Adipocyte (in vitro differentiated cells): ENCODE data around the gene PSMD6.

Experiments used
- DNase-seq: peaks from one replicate; pipeline ENCODE4 v3.0.0-alpha.2; 2015; ENCODE audit warnings: low read depth
- H3K27me3 ChIP-seq: replicated peaks from 2 replicates; pipeline ENCODE4 v1.7.0; 2013; ENCODE audit warnings: mild to moderate bottlenecking, low read length, moderate library complexity; ENCODE audit not compliant: control insufficient read depth, insufficient read depth
- H3K36me3 ChIP-seq: 2 replicates; pipeline ENCODE4 v1.7.0; 2013; ENCODE audit warnings: low read length, mild to moderate bottlenecking, moderate library complexity; ENCODE audit not compliant: control insufficient read depth, insufficient read depth, severe bottlenecking
- H3K4me1 ChIP-seq: 2 replicates; pipeline ENCODE4 v1.7.0; 2013; ENCODE audit warnings: mild to moderate bottlenecking, low read length, moderate library complexity; ENCODE audit not compliant: control insufficient read depth, insufficient read depth
- H3K4me3 ChIP-seq: 2 replicates; pipeline ENCODE4 v1.7.0; 2013; ENCODE audit warnings: mild to moderate bottlenecking, low read length, moderate library complexity
- H3K9ac ChIP-seq: 2 replicates; pipeline ENCODE4 v1.7.0; 2013; ENCODE audit warnings: mild to moderate bottlenecking, low read length, moderate library complexity
- H3K9me3 ChIP-seq: 2 replicates; pipeline ENCODE4 v1.7.0; 2013; ENCODE audit warnings: mild to moderate bottlenecking, low read length, moderate library complexity; ENCODE audit not compliant: control insufficient read depth

The PSMD6 gene

DNA sequence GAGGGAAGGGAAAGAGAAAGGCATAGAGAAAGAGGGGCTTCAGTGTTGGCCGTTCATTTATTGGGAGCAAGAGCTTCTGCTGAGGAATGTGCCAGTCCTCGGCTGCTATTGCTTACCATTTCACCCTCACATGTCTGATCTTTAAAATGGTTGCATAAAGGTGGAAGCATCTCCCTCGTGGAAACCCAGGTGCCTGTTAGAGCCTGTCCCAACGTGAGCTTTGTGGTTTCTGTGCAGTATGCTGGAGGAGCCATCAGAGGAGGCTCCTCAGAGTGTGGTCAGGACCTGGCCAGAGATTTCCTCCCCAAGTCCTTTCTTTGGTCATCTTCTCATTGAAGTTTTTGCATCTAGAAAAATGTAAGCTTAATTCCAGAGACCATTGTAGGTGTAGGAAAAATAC lies 34.4 kb downstream of the PSMD6 start:
- Histone ChIP-seq H3K9me3 (no peaks in the 10 kb centered on the region), H3K27me3 (no peaks in the 10 kb centered on the region), H3K9ac (no peak overlapping the region), H3K4me1 (no peaks in the 10 kb centered on the region), H3K36me3 (peaks cover 75% of the 10 kb centered on the region), H3K4me3 (no peak overlapping the region)
- DNase-seq = no peak

DNA sequence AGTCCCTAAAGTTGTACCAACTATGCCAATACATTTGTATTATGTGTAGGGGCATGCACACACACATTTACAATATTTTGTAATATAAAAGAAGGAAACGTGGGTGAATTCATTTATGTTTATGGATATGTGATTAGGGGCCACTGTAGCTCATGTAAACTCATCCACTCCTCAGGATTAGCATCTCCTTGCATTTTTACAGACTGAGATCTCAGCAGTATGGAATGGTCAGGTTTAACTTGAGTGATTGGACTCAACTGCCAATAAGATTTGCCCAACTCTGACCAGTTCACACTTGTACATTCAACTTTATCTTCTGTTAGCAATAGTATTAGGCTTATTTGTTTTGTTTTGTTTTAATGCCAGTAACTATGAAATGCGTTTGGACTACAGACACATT lies 36.5 kb downstream of the PSMD6 start:
- H3K27me3 ChIP-seq = no peaks in the 10 kb centered on the region

GRCh38 chr3:63986146-63986545 lies 37.1 kb downstream of the PSMD6 start:
- Histone ChIP-seq H3K36me3 (peaks cover 81% of the 10 kb centered on the region), H3K4me1 (no peaks in the 10 kb centered on the region), H3K9ac (no peak overlapping the region), H3K4me3 (no peak overlapping the region), H3K27me3 (no peaks in the 10 kb centered on the region), H3K9me3 (no peaks in the 10 kb centered on the region)
- DNase-seq = peak; percentile 71

More for the DNA sequence above, 36.5 kb downstream of the PSMD6 start:
- no peak overlapping the region for H3K9ac ChIP-seq
- H3K36me3 ChIP-seq = peaks cover 81% of the 10 kb centered on the region
- H3K4me3 ChIP-seq = no peak overlapping the region
- no peaks in the 10 kb centered on the region for H3K4me1 ChIP-seq
- no peaks in the 10 kb centered on the region for H3K9me3 ChIP-seq
- no peak for DNase-seq

DNA sequence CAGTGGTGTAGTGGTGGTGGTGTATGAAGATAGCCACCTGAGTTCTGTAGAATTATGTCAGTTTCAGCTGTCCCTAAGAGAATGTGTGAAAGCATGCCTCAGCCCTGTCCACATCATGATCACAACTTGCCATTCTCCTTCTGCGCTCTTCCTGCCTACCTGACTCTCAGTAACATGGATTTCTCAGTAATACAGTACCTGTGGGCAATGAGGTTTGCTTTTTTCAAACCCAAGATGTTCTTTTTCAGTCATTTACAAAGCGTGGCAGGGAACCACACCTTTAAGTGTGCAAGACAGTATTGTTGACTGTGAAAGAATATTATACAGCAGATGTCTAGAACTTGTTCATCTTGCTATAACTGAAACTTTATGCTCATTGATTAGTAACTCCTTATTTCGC lies 38.9 kb downstream of the PSMD6 start:
- H3K36me3 ChIP-seq = peaks cover 78% of the 10 kb centered on the region
- no peak overlapping the region for H3K4me3 ChIP-seq
- no peak for DNase-seq
- H3K4me1 ChIP-seq = no peaks in the 10 kb centered on the region
- no peaks in the 10 kb centered on the region for H3K9me3 ChIP-seq
- H3K9ac ChIP-seq = no peak overlapping the region
- H3K27me3 ChIP-seq = no peaks in the 10 kb centered on the region

DNA sequence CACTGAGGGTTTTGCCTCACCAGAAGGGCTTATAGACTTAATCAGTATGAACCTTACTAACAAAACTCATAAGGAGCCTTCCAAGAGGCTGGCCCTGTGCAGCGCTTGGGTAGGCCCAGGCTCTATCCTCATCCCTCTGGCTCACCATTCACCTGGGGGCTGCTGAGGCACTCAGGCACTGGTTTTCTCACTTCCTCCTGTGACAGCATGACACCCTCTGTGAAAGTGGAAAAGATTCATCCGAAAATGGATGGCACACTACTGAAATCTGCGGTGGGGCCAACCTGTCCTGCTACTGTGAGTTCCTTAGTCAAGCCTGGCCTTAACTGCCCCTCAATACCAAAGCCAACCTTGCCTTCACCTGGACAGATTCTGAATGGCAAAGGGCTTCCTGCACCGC lies 41.3 kb downstream of the PSMD6 start:
- no peak overlapping the region for H3K9ac ChIP-seq
- H3K4me3 ChIP-seq = no peak overlapping the region
- H3K36me3 ChIP-seq = peaks cover 61% of the 10 kb centered on the region
- H3K4me1 ChIP-seq = peaks cover 14% of the 10 kb centered on the region
- H3K9me3 ChIP-seq = no peaks in the 10 kb centered on the region
- H3K27me3 ChIP-seq = no peaks in the 10 kb centered on the region
- DNase-seq = no peak

DNA sequence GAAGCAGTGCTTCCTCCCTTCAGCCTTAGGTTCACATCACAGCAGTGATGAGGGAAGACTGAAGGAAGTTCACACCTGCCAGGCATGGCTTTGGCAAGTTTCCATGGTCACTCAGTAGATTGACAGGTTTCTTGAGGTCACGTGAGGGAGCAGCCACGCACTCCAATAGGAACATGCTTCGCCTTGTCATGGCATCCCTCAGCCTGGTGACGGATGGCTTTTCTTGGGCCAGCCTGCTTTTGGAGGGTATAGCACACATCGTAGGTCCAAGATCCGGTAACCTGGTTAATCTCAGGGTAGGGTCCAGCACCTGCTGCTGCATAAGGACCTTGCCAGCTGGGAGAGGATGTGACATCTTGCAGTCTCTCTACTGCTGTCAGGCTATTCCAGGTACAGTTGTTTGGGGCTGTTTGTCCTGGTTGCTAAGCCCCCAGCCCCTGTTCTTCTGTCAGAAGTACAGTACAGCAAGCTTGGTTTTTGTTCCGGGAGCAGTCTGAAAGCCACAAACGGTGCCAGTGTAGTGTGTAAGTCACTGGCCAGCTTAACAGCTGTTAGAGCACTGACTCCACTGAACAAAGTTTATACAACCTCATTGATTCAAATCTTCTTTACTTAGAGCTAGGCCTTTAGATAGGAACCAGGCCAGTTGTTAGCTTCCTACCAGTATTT lies 42.3 kb downstream of the PSMD6 start:
- Histone ChIP-seq H3K9me3 (no peaks in the 10 kb centered on the region), H3K36me3 (peaks cover 56% of the 10 kb centered on the region), H3K27me3 (no peaks in the 10 kb centered on the region), H3K9ac (no peak overlapping the region), H3K4me1 (peaks cover 23% of the 10 kb centered on the region), H3K4me3 (no peak overlapping the region)
- no peak for DNase-seq

- no peak for DNase-seq
- peaks cover 32% of the 10 kb centered on the region for H3K4me1 ChIP-seq
- no peak overlapping the region for H3K9ac ChIP-seq
- peaks cover 51% of the 10 kb centered on the region for H3K36me3 ChIP-seq
- H3K9me3 ChIP-seq = no peaks in the 10 kb centered on the region
- no peaks in the 10 kb centered on the region for H3K27me3 ChIP-seq
- H3K4me3 ChIP-seq = no peak overlapping the region
Measured at GRCh38 chr3:63980019-63980418, 43.3 kb downstream of the PSMD6 start.

GRCh38 chr3:63979093-63979885 lies 44.0 kb downstream of the PSMD6 start:
- no peak for DNase-seq
- H3K9me3 ChIP-seq = no peaks in the 10 kb centered on the region
- H3K27me3 ChIP-seq = no peaks in the 10 kb centered on the region
- H3K9ac ChIP-seq = no peak overlapping the region
- peaks cover 46% of the 10 kb centered on the region for H3K36me3 ChIP-seq
- peaks cover 34% of the 10 kb centered on the region for H3K4me1 ChIP-seq
- H3K4me3 ChIP-seq = no peak overlapping the region

- H3K9ac ChIP-seq = no peak overlapping the region
- no peak overlapping the region for H3K4me3 ChIP-seq
- no peaks in the 10 kb centered on the region for H3K27me3 ChIP-seq
- no peaks in the 10 kb centered on the region for H3K9me3 ChIP-seq
- H3K36me3 ChIP-seq = peaks cover 44% of the 10 kb centered on the region
- no peak for DNase-seq
- H3K4me1 ChIP-seq = peaks cover 37% of the 10 kb centered on the region
Measured at GRCh38 chr3:63977893-63978292, 45.4 kb downstream of the PSMD6 start.

- Histone ChIP-seq H3K4me3 (peak overlapping the region; percentile 70), H3K27me3 (no peaks in the 10 kb centered on the region), H3K4me1 (peaks cover 47% of the 10 kb centered on the region), H3K9me3 (no peaks in the 10 kb centered on the region), H3K36me3 (peaks cover 34% of the 10 kb centered on the region), H3K9ac (peak overlapping the region; percentile 69)
- no peak for DNase-seq
Measured at GRCh38 chr3:63976872-63977200, 46.5 kb downstream of the PSMD6 start.

DNA sequence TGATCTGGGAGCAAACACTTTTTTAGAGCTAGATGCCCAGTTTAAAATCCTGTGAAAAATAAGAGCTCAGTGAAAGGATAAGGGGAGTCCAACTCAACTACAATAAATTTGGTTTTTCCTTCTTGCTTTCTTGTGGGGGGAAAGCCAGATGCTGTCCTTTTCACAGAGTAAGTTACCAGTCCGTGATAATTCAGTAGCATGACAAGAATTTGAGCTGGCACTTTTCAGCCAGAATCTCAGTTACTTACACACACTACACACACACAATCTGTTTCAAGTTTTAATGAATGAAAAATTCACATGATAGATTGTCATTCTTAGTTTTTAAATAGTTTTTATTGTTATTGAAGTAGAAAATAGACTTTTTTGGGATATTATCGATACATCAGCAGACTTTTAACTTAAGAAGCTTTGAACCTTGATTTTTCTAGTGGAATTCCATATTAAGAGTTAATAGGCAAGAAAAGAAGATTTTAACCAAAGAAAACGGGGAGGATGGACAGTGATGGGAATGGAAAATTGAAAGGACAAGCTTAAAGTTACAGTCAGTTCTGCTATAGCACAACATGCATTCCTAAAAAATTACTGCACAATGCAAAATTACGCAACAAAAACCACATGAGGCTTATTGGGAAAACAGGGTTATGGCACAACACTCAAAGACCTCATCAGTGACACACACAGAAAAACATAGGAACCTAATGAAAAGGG lies 47.0 kb downstream of the PSMD6 start:
- peaks cover 53% of the 10 kb centered on the region for H3K4me1 ChIP-seq
- H3K4me3 ChIP-seq = peak overlapping the region; percentile 70
- peak; percentile 97 for DNase-seq
- H3K27me3 ChIP-seq = no peaks in the 10 kb centered on the region
- peaks cover 28% of the 10 kb centered on the region for H3K36me3 ChIP-seq
- no peaks in the 10 kb centered on the region for H3K9me3 ChIP-seq
- peak overlapping the region; percentile 71 for H3K9ac ChIP-seq
